Stimulated activated naive CD4-positive, alpha-beta T cell (primary cell): ENCODE data around the gene CBLN4.

Experiments
- DNase-seq, 6 experiments: peaks; one replicate each; lab custom pipeline; 2025; lab: John Stamatoyannopoulos, UW

CBLN4 gene

GRCh38 chr20:56005389-56005715 lies at the start of gene CBLN4:
CBLN4 (minus strand) TSS chr20:56005519; CDS start chr20:56004171, 1,348 bp downstream.
- DNase-seq = no peak

- no peak for DNase-seq
Observed at GRCh38 chr20:56043227-56043626, 37.9 kb upstream of the CBLN4 start.

GRCh38 chr20:56032251-56032650 lies 26.9 kb upstream of the CBLN4 start:
- no peak for DNase-seq

GRCh38 chr20:56018716-56019115 lies 13.4 kb upstream of the CBLN4 start:
- no peak for DNase-seq

GRCh38 chr20:56018194-56018593 lies 12.9 kb upstream of the CBLN4 start:
- no peak for DNase-seq

- DNase-seq = no peak
Observed at GRCh38 chr20:56017560-56017959, 12.2 kb upstream of the CBLN4 start.

GRCh38 chr20:56014998-56015397 lies 9.7 kb upstream of the CBLN4 start:
- no peak for DNase-seq

- no peak for DNase-seq
Observed at GRCh38 chr20:56014151-56014550, 8.8 kb upstream of the CBLN4 start.

GRCh38 chr20:56004611-56005388 lies 519 bp downstream of the CBLN4 start:
- DNase-seq = no peak

GRCh38 chr20:56004007-56004406 lies 1.3 kb downstream of the CBLN4 start:
- no peak for DNase-seq

- DNase-seq = no peak
Observed at GRCh38 chr20:56002908-56003800, 2.2 kb downstream of the CBLN4 start.

- no peak for DNase-seq
Observed at GRCh38 chr20:56001890-56002289, 3.4 kb downstream of the CBLN4 start.

GRCh38 chr20:56001106-56001785 lies 4.1 kb downstream of the CBLN4 start:
- DNase-seq = no peak

GRCh38 chr20:55978550-55978949 lies 26.8 kb downstream of the CBLN4 start:
- DNase-seq = no peak

- no peak for DNase-seq
Observed at GRCh38 chr20:55977690-55978459, 27.4 kb downstream of the CBLN4 start.

- no peak for DNase-seq
Observed at GRCh38 chr20:55974491-55975202, 30.7 kb downstream of the CBLN4 start.

- no peak for DNase-seq
Observed at GRCh38 chr20:55964790-55965189, 40.5 kb downstream of the CBLN4 start.

GRCh38 chr20:55961376-55962330 lies 43.7 kb downstream of the CBLN4 start:
- no peak for DNase-seq

- no peak for DNase-seq
Observed at GRCh38 chr20:55953201-55953600, 52.1 kb downstream of the CBLN4 start.

- no peak for DNase-seq
Observed at GRCh38 chr20:55947701-55948100, 57.6 kb downstream of the CBLN4 start.
